ENCODE measurements around the gene CDH2.
"Not testable (repeated sequence)": the region's sequence is repeated elsewhere in the genome, so short reads cannot be mapped to it uniquely, and the experiment has no call there.

The CDH2 gene

GRCh38 chr18:27920836-27921235 lies 256.1 kb downstream of the CDH2 start:
- no peak overlapping the region for H3K4me3 ChIP-seq (ENCODE audit: low read length)
- DNase-seq (ENCODE audit: low read depth): no peak
- TF ChIP-seq CTCF (conservative IDR thresholded peaks at IDR 0.05; ENCODE audit: low read length): no peak

- DNase-seq (ENCODE audit: low read depth); H3K4me3 ChIP-seq (ENCODE audit: low read length): not testable (repeated sequence)
Measured at GRCh38 chr18:27906189-27906588, 270.7 kb downstream of the CDH2 start.

DNA sequence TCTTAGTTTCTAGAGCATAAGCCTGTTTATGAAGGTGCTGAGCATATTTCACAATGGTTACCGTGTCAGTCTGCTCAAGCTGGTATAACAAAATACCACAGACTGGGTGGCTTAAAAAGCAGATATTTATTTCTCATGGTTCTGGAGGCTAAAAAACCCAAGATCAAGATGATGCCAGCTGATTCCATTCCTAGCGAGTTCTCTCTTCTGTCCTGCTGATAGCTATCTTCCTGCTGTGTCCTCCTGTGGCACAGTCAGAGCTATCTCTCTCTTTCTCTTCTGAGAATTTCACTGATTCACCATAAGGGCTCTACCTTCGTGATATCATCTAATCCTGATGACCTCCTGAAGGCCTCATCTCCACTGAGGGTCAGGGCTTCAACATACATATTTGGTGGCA lies 273.0 kb downstream of the CDH2 start:
- no peak for TF ChIP-seq CTCF (conservative IDR thresholded peaks at IDR 0.05; ENCODE audit: low read length)
- no peak overlapping the region for H3K4me3 ChIP-seq (ENCODE audit: low read length)
- DNase-seq (ENCODE audit: low read depth): no peak

GRCh38 chr18:27901424-27902226 lies 275.3 kb downstream of the CDH2 start:
- H3K4me3 ChIP-seq (ENCODE audit: low read length): no peak overlapping the region
- DNase-seq (ENCODE audit: low read depth): no peak
- TF ChIP-seq CTCF (conservative IDR thresholded peaks at IDR 0.05; ENCODE audit: low read length): no peak
